GM19023 (cell line): ENCODE results near the gene KDM4B.
"Not testable (repeated sequence)": the region's sequence is repeated elsewhere in the genome, so short reads cannot be mapped to it uniquely, and the experiment has no call there.

Source experiments
- ATAC-seq: cut with Tn5 transposase; IDR thresholded peaks from one replicate; pipeline ENCODE4 v1.9.1; 2021; ENCODE audit warnings: mild to moderate bottlenecking, moderate library complexity; ENCODE audit not compliant: unreplicated experiment

Gene KDM4B

DNA sequence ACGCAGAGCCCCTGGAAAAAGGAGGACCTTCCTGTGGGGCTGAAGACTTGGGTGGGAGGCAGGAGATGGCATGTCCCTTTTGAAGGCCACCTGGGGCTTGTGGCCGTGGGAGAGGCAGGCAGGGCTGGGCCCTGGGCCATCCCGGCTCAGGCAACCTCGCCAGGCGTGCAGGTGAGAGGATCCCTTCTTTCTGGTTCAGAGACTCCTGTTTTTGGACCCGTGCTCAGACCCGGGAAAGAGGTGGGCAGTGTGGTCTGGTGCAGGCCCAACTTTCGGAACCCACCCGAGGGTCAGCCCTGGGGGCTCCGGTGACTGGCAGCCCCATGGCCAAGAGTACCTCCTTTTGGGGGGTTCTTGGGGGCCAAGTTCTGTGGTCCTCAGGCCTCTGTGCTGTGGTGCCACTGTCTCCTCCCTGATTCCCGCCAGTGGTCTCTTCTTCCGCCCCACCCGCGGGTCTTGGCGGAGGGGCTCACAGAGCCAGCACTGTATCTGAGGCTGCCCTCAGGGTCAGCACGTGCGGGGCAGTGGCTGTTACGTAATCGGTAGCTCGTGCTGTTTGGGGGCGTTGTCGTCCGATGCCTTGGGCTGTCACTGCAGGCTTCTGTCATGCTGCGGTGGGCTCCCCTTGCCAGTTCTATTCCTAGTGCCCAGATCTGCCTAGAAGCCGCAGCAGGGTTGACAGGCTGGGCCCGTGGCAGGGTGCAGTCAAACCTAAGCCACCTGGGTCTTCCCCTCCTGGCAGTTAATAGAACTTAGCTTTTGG is 42.7 kb downstream of the KDM4B start:
- no peak for ATAC-seq

DNA sequence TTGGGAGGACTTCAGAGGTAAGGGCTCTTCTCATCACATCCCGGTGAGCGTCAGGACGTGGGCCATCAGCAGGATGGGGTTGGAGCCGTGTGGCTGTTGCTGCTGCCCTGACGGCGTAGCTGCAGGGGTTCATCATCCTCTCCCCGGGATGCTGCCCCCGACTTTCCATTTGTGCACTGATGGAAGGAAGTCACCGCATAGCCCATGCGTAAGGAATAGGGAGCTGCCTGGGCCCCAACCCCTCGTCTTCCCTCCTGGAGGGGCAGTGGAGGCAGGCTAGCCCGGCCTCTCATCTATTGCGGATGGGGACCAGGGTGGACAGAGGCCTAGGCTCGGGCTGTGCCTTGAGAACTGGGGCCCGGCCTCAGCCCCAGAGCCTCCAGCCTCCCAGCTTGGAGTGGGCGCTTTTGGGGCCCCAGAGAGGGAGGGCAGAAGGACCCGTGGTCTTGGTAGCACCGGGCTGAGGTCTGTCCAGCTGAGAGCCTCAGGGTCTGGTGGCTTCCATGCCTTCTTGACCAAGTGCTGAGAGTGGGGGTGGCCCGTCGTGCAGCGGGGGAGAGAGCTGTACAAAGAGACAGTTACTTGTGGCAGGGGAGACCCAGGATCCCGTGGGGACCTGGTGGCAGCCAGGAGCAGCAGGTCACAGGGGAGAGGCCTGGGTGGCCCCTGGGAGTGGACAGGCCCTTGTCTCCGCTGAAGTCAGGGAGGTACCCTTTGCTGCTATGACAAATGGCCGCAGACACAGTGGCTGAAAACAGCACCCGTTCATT is 44.0 kb downstream of the KDM4B start:
- ATAC-seq: no peak

DNA sequence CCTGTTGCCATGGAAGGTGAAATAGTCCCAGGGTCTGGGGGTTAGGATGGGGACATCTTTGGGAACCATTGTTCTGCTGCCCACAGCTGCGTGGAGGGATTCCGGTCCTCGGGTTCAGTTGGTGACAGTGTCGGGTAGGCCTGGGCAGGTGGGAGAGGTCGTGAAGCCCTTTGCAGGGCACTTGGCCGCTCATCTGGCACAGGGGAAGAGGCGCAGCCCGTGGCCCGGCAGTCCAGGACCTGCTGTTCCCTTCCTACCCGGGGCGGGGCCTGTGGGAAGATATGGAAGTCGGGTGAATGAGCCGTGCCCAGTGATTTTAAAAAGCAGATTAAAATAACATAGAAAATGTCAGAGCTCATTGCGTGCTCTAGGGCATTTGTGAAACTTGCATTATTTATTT is 44.8 kb downstream of the KDM4B start:
- no peak for ATAC-seq

DNA sequence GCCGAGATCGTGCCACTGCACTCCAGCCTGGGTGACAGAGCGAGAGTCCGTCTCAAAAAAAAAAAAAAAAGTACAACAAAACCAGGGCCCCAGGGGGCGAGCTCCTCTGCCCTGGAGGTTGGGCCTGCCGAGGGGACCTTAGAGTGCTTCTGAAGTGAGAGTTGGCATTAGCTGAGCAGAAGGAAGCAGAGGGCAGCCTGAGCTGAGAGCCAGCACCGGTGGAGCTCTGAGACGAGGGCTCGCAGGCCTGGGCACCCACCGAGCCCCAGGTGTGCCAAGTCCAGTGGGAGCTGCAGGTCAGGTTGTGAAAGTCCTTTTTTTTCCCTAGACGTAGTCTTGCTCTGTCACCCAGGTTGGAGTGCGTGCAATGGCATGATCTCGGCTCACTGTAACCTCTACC is 46.0 kb downstream of the KDM4B start:
- no peak for ATAC-seq

DNA sequence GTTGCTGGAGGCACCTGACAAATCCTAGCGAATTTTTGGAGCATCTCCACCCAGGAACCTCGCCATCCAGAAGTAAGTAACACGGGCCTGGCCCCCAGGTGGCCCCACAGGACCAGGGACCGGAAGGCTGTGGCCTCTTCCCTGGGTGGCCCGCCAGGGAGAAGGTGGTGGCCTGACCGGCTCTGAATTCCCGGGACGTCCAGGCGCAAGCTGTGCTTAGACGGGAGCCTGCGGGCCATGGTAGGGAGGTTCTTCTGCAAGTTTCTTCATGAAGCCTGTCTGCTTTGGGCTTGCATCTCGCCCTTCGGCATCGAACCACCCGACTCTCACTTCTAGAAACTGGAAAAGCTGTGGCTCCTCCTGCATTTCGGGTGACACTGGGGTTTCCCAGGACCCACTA is 47.4 kb downstream of the KDM4B start:
- no peak for ATAC-seq

DNA sequence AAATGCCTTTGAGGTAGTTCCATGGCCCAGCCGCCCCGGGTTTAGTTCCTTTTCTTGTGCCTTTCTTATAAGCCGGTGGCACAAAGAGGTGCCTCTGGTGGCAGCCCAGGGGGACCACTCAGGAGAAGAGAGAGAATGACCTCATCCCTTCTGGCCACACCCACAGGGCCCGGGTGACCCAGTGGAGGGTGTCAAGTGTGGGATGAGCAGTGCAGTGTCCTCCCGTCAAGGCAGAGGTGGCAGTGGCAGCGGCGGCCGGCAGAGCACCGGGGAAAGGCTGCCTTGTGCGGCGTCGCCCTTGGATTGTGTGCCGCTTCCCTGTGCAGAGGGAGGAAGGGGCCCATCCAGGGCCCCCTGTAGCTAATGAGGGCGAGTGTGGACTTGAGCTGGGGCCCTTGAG is 47.9 kb downstream of the KDM4B start:
- ATAC-seq: no peak

DNA sequence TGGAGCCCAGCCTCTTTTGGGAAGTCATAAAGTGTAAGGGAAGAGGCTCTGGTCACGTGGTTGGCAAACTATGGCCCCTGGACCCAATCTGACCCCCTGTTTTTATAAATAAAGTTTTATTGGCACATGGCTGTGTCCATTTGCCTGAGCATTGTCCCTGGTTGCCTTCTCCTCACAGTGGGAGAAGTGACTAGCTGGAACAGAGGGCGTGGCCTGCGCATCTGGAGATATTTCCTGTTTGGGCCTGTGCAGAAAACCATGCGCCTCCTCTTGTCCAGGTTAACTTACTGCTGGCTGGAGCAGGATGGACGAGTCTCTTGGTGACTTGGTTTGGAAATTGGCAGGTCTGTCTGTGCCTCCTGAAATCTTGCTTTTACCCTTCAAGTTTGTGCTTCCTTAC is 48.3 kb downstream of the KDM4B start:
- ATAC-seq: no peak

DNA sequence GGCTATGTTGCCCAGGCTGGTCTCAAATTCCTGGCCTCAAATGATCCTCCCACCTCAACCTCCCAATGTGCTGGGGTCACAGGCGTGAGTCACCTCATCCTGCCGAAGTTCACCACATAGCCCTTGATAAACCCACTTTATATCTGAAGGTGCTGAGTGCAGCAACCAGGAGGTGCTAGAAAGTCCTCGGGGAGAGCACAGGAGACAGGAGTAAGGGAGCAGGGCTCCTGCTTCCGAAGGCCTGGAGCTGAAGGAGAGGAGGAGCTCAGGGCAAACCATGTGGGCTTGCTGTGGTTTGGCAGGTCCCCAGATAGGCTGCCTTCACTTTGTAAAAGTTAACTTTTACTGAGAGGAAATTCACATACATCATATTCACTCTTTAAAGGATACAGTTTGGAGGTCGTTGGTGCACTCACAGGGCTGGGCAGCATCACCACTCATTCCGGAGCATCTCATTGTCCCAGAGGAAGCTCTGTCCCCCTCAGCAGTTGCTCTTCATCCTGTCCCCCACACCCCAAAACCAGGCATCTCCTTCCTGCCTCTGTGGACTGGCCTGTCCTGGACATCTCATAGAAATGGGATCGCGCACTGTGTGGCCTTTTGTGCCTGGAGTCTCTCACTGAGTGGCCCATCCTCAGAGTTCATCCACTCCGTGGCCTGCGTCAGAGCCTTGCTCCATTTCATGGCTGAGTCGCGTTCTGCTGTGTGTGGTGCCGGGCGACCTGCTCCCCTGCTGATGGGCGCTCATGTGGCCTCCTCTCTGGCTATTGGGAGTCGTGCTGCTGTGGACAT is 49.5 kb downstream of the KDM4B start:
- ATAC-seq: no peak

DNA sequence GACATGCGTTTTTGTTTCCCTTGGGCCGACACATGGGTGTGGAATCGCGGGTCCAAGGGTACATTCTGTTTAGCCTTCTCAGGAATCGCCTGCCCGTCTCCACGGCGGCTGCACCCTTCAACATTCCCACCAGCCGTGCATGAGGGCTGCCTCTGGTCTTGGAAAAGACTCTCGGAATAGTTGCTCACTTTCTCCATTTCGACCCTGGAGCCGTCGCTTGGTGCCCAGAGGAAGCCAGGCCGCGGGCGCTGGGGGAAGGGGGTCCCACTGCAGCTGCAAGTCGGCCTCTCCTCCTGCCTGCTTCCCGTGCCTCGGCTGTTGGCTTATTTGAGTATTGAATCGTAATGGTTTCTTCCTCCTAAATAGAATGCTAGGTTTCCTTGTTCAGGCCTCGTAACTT is 51.5 kb downstream of the KDM4B start:
- ATAC-seq: no peak

DNA sequence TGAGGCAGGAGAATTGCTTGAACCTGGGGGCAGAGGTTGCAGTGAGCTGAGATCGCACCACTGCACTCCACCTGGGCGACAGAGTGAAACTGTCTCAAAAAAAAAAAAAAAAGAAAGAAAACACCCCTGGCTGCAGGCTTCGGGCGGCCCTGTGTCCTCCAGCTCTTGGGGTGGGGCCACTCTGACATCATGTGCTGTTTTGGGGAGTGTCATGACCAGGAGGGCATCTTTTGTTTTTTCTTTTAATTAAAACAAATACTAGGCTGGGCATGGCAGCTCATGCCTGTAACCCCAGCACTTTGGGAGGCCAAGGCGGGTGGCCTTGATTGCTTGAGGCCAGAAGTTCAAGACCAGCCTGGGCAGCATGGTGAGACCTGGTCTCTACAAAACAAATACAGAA is 52.1 kb downstream of the KDM4B start:
- no peak for ATAC-seq

DNA sequence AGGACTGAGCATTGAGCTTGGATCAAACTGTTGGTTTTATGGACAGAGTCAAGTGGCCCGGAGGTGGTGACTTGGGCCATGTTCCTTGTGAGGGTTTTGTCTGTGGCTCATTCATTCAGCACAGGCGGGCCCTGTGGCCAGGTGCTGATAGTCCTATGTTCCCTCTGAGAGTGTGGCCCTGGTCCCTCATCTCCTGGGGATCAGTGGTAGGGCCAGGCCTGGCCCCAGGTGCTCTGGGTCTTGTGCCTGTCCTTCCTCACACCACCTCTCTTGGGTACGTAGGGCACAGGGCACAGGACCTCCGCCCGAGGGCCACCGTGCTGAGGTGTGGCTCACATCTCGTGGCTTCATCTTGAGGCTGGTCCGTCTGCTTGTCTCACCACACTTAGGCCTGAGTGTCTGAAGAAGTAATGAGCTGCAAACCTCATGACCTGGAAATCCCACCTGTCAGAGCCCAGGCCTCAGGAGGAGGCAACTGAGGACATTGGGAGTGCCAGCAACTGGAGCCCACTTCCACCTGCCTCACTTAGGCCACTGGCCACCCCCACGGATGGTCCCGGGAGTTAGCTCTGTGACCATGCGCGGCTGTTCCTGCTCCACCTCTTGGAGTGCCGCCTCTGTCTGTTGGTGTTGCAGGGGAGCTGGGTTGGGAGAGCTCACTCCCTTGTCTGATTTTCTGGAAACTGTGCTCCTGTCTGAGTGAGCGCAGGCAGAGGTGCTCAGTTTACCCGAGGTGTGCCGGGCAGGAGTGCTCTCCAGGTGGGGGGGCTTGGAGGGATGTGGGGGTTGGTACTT is 53.4 kb downstream of the KDM4B start:
- ATAC-seq: no peak

DNA sequence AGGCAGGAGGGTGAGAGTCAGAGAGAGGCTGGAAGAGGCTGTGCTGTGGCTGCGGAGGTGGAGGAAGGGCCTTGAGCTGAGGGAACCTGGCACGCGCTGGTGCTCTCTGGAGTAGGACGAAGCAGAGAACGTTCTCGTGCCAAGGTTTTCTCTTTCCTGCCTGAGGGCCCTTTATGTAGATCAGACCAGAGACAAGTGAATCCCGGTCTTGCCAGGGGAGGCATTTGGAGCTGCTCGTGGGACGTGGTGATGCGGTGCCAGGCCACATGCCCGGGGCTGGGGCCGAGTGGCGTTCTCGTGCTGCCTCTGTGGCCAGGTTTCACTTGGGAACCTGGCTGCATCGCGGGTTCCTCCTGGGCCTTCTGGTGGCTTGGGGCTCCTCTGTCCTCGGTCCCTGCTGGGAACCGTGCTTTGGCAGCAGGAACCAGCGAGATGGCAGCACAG is 54.2 kb downstream of the KDM4B start:
- ATAC-seq: no peak

DNA sequence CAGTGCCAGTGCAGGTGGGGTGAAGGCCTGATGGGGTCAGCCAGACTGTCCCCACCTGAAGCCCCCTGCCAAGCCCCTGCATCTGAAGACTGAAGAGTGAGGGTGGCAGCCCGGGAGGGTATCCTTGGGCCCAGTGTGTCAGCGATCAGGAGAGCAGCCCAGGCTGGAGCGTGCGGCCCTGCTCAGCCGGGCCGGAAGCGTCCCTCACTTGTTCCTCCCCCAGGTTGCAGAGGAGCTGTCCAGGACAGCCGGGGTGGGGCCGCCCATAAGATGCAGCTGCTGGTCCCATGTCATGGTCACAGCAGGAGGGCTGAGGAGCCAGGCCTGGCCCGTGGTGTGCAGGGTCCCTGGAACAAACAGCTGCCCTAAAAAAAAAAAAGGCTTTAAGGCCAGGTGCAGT is 55.4 kb downstream of the KDM4B start:
- no peak for ATAC-seq

DNA sequence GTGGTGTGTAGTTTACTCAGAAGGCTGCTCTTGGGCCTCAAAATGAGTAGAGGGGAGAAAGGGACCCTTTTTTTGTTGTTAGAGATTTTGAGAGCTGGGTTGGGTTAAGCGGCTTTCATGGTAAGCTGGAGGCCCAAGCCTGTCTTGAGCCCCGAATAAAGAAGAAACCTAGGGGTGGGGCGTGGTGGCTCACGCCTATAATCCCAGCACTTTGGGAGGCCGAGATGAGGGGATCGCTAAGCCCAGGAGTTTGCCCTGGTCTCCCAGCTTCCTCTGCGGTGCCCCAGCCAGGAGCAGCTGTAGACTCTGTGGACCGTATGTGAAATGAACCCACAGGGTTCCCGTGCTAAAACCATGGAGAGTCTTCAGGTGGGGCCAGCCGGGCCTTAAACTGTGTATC is 56.1 kb downstream of the KDM4B start:
- ATAC-seq: no peak

DNA sequence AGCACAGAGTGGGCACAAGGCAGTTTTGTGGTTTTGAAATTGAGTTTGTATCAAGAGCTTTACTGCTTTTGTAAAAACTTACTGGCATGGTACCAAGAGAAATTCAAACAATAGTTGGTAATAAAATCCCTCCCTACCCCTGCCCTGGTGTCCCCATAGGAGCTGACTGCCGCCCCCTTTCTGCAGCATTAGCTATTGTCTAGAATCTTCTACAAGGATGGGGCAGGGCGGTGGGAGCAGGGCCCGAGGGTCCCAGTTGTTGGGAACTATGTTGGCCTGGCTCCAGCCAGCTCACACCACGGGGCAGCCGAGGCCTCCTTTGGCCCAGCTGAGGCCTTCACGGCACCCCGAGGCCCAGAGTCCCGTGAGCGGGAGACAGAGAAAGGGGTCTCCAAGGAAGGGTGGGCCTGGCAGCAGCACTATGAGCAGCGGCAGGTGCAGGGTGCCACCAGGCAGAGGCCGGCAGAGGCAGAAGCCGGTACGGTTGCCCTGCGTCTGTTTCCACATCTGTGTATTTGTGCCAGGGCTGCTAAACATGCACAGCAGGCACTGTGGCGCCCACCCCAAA is 57.9 kb downstream of the KDM4B start:
- no peak for ATAC-seq

DNA sequence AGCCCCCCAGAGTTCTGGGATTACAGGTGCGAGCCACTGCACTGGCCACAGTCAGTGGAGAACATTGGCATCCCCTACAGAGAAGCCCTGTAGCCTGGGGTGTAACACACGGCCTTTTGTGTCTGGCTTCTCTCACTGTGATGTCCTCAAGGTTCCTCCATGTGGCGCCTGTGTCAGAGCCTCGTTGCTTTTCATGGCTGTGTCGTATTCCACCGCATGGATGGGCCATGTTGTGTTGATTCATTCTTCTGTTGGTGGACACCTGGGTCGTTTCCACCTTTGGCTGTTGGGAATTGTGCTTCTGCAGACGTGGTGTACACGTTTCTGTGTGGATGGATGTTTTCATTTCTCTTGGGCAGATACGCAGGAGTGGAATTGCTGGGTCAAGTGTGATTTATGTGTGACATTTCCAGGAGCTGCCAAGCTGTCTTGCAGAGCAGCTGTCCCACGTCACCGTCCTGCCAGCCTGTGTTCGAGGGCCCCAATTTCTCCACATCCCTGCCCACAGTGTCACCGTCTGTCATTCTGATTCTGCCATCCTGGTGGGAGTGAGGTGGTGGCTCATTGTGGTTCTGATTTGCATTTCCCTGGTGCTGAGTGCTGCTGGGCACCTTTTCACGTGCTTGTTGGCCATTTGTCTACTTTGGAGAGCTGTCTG is 59.4 kb downstream of the KDM4B start:
- ATAC-seq: no peak

DNA sequence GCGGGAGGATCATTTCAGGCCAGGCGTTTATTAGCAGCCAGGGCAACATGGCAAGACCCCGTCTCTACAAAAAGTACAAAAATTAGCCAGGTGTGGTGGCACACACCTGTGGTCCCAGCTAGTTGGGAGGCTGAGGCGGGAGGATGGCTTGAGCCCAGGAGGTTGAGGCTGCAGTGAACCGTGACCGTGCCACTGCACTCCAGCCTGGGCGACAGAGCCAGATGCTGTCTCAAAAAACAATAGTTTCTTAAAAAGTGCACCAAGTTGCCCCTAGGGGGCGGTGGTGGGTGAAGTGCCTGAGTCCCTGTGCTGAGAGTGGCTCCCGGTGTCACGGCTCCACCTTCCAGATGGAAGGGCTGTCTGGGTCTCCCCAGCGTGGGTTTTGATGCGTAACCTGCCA is 60.7 kb downstream of the KDM4B start:
- not testable (repeated sequence) for ATAC-seq

DNA sequence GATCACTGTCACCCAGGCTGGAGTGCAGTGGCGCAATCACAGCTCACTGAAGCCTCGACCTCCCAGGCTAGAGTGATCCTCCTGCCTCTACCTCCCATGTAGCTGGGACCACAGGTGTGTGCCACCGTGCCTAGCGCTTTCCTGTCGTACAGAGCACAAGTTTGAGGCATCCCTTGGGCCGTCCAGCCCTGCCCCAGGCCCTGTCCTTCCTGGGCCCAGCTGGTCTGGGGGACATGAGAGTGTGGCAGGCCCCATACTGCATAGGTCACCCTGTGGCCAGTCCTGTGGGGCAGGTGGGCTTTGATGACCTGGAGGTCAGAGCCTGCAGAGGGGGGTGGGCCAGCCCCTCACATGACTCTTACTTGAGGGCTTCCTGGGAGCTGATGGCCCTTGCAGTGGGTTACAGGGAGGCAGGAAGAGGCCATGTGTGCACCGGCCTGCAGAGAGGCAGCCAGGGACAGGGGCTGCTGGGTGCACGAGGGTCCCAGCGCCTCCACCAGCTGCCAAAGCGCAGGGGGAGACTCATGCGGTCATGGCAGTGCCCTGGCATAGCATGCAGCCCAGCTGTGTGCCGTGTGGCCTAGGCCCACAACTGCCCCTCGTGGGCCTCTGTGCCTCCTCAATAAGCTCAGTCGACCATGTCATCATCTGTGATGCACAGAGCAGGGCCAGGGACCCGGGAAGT is 61.4 kb downstream of the KDM4B start:
- no peak for ATAC-seq

DNA sequence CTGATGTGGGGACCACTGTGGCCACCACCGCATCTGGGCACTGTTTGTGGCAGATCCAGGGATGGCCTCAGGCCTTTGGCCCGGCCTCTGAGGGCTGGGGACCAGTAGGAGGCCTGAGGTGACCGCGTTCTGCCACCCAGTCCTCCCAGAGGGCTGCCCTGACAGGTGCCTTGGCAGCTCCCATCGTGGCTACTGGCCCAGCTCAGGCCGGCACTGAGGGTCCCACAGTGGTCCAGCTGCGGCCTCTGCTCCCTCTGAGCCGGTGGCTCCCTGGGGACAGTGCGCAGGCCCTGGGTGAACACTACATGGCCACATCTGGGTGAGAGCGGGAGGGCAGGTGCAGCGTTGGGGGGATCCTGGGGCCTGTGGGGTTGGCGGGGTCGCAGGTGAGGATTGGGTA is 61.9 kb downstream of the KDM4B start:
- ATAC-seq: no peak
